OCI-LY3 (cell line): Measurements from ENCODE around the gene NR3C2.

Source experiments
- CTCF ChIP-seq: fragments of 200-600, 300-600 bp; sonication (generic); IDR thresholded peaks from 2 replicates; pipeline ENCODE4 v1.5.1; 2014; ENCODE audit warnings: antibody characterized with exemption, low read length, low read depth
- EZH2phosphoT487 ChIP-seq: fragments of 200-600 bp; shearing (Covaris generic); IDR thresholded peaks from 2 replicates; pipeline ENCODE4 v1.6.1; 2018; ENCODE audit warnings: antibody characterized with exemption, mixed run types, low read depth

- no peak for TF ChIP-seq CTCF
- no peak for TF ChIP-seq EZH2phosphoT487
Measured at GRCh38 chr4:148373093-148373492, 69.1 kb downstream of the NR3C2 start.
